Suppressor macrophage (primary cell): Measurements from ENCODE around the gene DELE1.

Source experiments
- DNase-seq, 4 experiments: peaks; one replicate each; pipeline ENCODE4 v3.0.0-alpha.2; 2020 to 2022

The DELE1 gene

GRCh38 chr5:141926434-141926833, 2.8 kb downstream of the DELE1 start:
- DNase-seq: no peak

DNA sequence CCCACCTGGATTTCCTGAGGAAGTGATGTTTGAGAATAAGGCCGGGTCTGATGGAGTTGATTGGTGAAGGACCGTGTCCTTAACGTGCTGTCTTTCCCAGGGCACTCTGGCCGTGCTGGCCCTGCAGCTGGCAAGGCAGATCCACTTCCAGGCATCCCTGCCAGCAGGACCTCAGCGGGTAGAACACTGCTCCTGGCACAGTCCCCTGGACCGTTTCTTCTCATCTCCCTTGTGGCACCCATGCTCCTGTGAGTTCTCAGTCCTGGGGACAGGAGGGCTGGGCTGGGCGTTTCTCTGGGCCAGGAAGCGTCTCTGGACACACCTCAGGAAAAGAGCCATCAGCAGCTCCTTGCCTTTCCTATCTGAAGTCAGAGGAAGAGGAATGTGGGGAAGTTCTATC, 4.4 kb downstream of the DELE1 start:
- DNase-seq: no peak

GRCh38 chr5:141929398-141930058, 5.9 kb downstream of the DELE1 start:
- no peak for DNase-seq

- DNase-seq: no peak
Observed at GRCh38 chr5:141931694-141932093, 8.0 kb downstream of the DELE1 start.

GRCh38 chr5:141933151-141933550, 9.5 kb downstream of the DELE1 start:
- no peak for DNase-seq

DNA sequence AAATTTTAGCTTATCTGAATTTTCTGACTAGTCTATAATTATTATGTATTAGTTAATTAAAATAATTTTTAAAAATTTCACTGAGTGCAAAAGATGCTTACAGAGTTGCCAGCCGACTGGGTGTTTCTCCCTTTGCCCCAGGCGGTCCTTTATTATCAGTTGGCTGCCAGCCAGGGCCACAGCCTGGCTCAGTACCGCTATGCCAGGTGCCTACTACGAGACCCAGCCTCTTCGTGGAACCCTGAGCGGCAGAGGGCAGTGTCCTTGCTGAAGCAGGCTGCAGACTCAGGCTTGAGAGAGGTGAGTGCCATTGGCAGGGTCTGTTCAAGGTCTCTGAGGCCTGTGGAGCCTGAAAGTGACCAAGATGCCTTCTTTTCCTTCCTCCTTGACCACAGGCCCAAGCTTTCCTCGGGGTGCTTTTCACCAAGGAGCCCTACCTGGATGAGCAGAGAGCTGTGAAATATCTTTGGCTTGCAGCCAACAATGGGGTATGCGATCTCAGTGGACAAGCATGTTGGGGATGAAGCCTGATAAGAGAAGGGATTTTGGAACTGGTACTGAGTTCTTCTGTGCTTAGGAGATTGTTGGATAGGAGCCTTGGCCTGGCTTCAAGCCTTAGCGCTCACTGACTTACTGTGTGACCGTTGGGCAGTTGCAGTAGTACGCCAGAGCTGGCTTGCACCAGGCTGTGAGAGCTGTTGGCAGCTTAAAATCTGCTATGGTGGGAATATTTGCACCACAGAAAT, 10.6 kb downstream of the DELE1 start:
- no peak for DNase-seq

DNA sequence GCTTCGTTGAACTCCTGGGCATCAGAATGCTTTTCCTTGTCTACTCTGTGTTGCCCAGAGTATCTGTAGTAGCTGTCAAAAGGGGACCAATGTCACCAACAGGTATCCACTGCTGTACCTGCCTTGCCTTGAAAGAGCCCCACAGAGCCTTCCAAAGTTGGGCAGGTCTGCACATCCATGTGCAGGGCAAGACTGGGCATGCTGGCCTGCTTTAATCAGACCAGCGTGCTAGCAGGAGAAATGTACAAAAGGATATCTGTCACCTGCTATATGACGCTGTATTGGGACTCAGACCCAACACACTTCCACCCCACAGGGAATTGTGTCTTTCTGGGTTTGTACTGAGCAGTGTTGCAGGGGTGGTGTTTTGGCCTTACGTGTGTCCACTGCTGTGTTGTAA, 11.9 kb downstream of the DELE1 start:
- no peak for DNase-seq

DNA sequence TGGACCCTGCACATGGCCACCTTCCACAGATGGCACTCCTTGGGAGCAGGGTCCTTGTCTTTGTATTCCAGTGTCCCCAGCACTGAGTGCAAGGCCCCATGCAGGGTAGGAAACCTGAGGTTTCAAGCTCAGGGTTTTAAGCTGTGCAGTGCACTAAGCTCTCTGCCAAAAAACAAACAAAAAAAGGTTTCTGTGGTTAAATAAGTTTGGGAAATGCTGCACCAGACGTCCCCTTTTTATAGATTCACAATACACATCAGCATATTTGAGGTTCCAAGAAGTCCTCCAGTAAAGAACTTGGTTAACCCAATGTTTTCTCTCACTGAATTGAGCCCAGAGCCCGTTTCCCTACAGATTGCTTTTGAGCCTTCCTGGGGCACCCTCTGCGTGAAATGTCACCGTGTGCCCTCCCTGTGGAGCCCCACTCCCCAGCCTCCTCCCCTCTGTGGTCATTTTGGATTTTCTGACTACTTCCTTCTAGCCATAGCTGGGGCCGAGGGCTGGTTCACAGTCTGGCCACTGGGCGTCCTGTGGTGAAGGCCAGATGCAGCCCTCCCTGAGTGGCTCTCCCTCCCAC, 17.1 kb downstream of the DELE1 start:
- DNase-seq: peak; percentile 58 to 77 (median 72)

GRCh38 chr5:141941307-141941706, 17.6 kb downstream of the DELE1 start:
- DNase-seq: peak in 2 of 4 experiments; percentile 28 to 29

GRCh38 chr5:141941779-141942178, 18.1 kb downstream of the DELE1 start:
- no peak for DNase-seq

DNA sequence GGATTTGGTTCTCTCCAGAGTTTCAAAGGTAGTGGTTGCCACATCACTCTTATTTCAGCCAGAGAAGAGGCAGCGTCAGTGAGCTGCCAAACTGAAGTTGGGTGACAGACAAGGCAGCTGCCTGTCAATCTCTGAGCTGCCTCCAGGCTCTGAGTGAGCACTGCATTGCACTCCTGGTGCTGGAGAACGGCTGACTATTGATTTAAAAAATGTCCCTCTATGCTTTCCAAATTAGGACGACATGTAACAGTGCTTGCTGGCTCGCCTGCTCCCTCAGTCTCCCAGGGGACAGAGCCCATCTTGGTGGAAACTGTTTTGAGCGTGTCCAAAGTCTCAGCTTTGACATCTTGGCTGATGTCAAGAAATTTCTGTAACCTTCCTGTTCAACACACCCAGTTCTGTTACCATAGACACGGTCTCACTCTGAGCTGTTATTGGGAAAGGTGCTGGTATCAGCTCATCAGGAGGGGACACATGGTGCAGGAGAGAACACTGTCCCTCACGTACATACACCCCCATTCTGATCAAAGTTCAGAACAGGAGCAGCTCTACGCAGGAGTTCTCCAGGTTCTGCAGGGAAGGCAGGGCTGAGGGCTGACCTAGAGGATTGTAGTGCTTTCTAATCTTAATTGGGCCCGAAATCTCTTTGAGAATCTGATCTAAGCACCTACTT, 18.6 kb downstream of the DELE1 start:
- no peak for DNase-seq

DNA sequence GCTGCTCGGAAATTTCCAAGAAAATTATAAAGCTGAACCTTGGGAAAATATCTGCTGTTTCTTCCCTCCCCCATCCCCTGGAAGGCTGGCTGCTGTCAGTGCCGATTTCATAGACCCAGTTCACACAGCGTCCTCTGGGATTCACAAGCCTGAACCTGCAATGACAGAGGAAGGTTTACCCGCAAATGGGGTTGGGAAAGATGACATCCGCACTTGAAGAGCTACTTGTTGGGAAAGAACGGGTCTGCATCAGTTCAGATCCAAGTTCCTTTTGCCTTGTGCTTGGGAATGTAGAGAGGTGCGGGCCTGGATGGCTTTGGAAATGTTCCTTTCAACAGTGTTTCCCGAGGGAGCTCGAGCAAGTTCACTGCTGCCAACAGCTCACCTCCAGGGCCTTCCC, 20.4 kb downstream of the DELE1 start:
- DNase-seq: no peak

GRCh38 chr5:141945511-141946051, 21.9 kb downstream of the DELE1 start:
- DNase-seq: peak in 3 of 4 experiments; percentile 34 to 51 (median 48)

DNA sequence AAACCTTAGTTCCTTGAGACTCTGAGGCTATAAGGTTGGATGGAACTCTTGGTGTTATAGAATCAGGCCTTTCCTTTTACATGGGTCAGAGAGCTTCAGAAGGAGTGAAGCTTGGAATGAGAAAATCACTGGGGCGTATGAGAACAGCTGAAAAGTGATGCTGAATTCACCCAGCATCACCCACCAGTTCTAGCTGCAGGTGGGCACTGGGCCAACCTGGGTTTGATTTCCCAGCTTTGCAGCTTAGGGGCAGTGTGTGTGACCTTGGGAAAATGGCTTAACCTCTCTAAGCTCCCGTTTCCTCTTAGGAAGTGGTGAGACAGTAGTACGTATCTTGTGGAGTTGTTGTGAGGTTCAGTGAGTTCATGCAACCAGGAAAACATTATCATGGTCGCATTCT, 23.6 kb downstream of the DELE1 start:
- no peak for DNase-seq

DNA sequence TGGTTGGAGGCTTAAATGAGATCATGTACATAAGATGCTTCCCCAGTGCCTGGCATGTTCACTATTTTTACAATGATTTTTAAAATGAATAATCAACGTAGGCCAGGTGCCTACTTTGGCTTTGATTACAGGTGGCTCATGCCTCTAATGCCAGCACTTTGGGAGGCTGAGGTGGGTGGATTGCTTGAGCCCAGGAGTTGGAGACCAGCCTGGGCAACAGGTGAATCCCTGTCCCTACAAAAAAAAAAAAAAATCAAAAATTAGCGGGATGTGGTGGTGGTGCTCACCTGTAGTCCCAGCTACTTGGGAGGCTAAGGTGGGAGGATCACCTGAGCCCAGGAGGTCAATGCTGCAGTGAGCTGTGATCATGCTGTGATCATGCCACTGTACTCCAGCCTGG, 25.1 kb downstream of the DELE1 start:
- no peak for DNase-seq

DNA sequence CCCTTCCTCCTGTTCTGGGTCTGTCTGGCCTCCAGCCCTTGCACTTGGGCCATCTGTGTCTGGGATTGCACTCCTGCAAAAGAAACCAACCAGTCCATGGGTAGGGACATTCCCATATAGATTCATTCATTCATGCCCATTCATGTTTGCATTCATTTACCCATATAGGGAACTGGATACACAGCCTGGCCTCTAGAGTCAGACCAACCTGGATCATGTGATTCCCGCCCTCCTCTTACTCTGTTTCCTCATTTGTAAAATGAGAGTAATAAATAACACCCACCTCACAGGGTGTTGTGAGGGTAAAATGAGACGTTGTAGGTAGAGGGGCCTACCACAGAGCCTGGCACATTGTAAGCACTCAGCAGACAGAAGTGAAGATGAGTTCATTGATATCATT, 25.8 kb downstream of the DELE1 start:
- DNase-seq: peak; percentile 22 to 53 (median 36)

DNA sequence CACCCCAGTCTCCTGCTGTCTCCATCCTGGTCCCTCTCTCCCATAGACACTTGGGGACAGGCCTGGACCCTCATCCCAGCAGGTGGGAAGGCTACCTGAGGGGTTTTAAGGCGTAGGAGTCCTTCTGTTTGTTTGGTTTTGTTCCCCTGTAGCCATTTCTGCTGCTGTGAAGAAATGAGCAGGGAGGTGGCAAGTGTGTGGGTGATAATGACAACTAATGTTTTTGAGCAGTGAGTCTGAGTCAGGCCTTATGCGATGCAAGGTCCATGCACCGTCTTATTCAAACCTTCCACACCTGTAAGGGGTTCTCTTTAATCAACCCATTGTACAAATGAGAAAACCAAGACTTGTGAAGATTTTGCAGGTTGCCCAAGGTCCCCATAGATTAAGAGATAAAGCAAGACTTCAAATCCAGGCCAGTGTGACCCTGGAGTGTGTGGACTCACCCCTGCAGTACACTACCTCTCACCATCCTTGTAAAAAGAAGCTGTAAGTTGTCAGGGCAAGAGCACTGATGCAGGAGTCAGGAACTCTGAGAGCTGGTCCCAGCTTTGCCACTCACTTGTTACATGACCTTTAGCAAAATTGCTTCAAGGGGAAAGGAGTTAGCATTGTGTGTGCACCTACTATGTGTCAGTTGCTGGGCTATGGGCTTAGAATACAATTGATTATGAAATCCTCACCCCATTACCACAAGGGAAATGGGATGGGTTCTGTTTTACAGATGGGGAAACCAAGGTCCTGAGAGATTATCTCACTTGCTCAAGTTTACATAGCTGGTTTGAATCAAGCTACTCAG, 26.7 kb downstream of the DELE1 start:
- peak; percentile 26 to 60 (median 54) for DNase-seq

- peak in 2 of 4 experiments; percentile 12 to 30 for DNase-seq
Observed at GRCh38 chr5:141951332-141951781, 27.7 kb downstream of the DELE1 start.

DNA sequence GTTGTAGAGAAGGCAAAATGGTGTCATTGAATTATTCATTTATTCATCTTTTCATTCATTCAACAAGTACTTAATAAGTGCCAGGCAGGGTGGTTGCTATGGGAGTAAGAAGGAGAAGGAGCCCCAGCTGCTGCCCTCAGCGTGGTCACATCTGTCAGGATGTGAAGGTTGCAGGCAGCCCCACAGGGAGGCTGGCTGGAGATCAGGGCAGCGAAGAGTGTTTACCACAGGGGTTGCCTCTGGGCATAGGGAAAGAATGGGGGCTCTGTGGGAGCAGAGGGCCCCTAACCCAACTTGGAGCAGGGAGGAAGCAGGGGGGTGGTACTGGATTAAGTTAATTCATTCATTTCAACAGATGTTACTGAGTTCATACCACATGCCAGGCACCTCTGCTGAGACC, 28.3 kb downstream of the DELE1 start:
- DNase-seq: no peak

- peak; percentile 48 to 80 (median 68) for DNase-seq
Observed at GRCh38 chr5:141954194-141954593, 30.5 kb downstream of the DELE1 start.

- DNase-seq: peak in 1 of 4 experiments; percentile 19
Observed at GRCh38 chr5:141957367-141957996, 33.8 kb downstream of the DELE1 start.

DNA sequence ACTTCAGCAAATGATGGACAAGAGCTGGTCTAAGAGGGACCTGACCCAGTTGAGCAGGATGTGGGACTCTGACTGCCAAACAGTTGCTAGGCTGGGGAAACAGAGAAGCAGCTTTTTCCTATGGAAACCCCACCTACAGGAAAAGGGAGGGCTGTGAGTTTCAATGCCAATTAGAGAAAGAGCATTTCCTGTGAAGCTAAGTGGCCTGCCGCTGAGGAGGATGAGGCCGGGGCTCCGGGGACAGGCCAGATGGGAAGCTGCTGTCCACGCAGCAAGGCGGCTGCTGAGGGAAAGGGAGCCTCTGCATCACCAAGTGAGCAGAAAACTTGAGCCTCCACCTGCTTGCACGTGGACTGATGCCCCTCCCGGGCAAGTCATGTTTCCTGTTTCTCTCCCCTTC, 34.4 kb downstream of the DELE1 start, which contains the start of gene PCDH12:
TSS of gene PCDH12 (minus strand) at position 90 of the 400 bp plus-strand sequence. CDS start 351 bp downstream, outside the sequence.
- peak; percentile 12 to 49 (median 42) for DNase-seq
